WI38 (cell line): ENCODE results near the gene PKIG.

Experiments used
- H3K4me3 ChIP-seq: 2 replicates; pipeline ENCODE4 v1.5.1; 2011; ENCODE audit warnings: low read depth, mild to moderate bottlenecking, control low read depth, low read length
- CTCF ChIP-seq: IDR thresholded peaks from 2 replicates; pipeline ENCODE4 v1.5.1; 2012; ENCODE audit warnings: low read depth, mild to moderate bottlenecking, control low read depth, low read length

PKIG gene

DNA sequence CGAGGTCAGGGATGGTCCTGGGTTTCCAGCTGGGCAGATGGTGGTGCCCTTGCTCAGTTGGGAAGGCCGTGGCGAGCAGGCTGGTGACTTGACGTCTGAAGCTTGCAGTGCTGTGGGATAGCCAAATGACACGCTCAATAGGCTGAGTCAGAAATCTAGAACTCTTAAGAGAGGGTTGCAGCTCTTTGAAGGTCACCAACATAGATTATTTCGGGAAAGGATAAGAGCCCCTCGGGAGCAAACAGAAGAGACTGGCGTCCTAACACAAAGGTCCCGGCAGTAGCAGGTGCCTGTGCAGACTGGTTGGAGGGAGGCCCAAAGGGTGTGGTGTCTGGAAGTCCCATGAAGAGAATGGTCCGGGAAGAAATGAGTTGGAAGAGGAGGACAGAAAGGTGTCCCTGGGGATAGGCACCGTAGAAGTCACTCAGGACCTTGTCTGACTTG lies 18.4 kb downstream of the PKIG start:
- no peak overlapping the region for H3K4me3 ChIP-seq
- no peak for TF ChIP-seq CTCF

- TF ChIP-seq CTCF: no peak
- no peak overlapping the region for H3K4me3 ChIP-seq
Observed at GRCh38 chr20:44601236-44601671, 18.9 kb downstream of the PKIG start.

DNA sequence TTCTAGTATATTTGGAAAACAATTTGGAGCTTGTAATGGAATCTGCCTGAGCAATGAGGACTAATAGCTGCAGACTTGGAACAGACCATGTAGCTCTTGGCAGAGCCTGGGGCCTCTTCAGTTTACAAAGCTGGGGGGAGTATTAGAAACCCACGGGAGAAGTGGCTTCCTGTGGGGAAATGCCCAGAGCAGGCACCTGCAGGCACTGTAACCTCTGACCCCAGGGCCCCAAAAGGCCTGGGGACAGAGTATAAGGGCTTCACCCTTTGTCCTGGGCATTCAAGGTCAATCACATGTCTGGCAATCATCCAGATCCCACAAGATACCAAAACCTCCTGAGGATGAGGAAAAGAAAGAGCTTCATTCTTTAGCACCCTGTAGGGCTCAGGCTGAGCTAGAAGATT lies 19.4 kb downstream of the PKIG start:
- no peak for TF ChIP-seq CTCF
- no peak overlapping the region for H3K4me3 ChIP-seq

GRCh38 chr20:44603327-44603726 lies 20.9 kb downstream of the PKIG start:
- H3K4me3 ChIP-seq: no peak overlapping the region
- TF ChIP-seq CTCF: no peak

DNA sequence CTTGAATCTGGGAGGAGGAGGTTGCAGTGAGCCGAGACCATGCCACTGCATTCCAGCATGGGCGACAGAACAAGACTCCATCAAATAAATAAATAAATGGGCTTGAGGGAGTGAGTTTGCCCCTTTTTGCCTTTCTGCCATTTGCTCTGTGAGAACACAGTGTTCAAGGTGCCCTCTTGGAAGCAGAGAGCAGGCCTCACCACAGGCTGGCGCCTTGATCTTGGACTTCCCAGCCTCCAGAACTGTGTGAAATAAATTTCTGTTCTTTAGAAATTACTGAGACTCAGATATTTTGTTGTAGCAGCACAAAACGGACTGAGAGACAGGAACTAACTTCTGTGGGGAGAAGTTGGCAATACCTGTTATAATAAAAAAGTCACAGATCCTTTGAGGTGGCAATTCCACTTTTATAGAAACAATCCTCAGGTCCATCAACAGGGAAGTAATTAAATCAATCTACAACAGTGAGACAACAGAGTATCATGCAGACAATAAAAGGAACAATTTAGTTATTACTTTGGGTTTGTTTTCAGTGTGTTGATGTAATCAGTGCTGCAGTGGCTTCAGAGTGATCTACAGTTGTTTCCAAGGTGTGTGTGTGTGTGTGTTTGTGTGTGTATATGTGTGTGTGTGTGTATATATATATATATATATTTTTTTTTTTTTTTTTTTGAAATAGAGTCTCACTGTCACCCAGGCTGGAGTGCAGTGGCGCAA lies 24.5 kb downstream of the PKIG start:
- no peak overlapping the region for H3K4me3 ChIP-seq
- TF ChIP-seq CTCF: no peak

DNA sequence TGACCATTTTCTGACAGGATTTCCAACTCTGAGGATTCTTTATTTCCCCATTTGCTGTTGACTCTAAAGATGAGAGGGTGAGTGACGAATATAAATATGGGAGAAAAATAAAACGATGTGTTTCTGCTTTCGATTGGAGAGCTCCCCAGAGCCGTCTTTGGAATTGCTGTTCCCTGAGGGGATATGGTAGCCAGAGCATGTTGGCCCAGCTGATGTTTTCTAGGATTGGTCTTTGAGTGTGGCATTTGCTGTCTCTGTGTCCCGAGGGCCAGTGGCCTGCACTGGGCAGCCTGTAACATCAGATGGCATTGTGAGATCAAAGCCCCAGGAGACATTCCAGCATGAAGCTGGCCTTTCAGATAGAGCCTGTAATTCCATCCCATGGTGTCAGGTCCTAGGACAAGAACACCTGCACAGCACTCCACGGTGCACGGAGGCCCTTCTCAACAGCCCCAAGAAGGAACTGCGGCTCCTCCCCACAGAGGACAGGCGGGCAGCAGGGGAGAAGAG lies 26.7 kb downstream of the PKIG start:
- TF ChIP-seq CTCF: no peak
- no peak overlapping the region for H3K4me3 ChIP-seq

DNA sequence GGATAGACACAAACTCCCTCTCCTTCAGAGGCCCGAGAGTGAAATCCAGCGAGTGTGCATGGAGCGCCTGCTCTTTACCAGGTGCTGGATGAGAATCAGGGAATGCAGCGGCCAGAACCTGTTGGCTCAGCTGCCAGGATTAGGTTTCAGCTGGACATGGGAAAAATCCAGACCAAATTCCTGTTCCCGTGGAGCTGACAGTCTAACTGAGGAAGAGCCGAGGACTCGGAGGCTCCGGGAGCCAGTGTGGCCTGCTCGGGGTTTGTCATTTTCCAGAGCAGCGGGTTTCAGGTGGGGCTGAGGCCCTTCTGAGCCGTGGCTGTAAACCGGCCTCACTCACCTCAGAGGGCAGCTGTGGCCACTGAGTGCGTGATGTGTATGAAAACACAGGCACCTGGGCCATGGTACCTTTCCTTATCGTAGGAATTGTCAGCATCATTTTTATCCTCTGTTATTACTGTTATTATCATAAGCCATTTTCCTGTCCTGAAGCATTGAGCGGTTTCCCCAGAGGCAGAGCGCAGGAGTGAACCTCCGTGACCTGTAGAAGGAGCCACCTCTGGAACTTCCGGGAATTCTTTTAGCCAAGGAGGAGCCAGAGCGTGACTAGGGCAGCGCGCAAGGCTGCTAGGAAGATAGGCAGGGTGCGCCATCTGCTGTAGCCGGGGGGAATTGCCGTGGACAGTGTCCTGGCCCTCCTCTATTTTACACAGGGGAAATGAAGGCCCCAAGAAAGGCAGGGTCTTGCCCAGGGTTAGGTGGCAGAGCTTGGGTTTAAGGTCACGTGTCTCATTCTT lies 27.3 kb downstream of the PKIG start:
- peak; percentile 99 for TF ChIP-seq CTCF
- H3K4me3 ChIP-seq: no peak overlapping the region
